Caco-2 (cell line): Measurements from ENCODE around the gene CRNKL1. TPM values are rescaled to one million over a fixed set of nuclear protein-coding genes. Genes with fewer than 3 reads are reported as not detected.

Source experiments
- BruUV-seq: library from RNA; stranded (reverse); fragments of 400-500 nt; replicated peaks from 2 replicates; lab custom pipeline; 2021; lab: Mats Ljungman, UMichigan
- CTCF ChIA-PET: fragments of 300-600 bp; sonication (Branson Sonifier 250); formaldehyde crosslinking; loops from one replicate; lab custom pipeline; 2022; ENCODE audit warnings: antibody characterized with exemption; lab: Charles Lee
- POLR2A ChIA-PET: fragments of 300-600 bp; sonication (Branson Sonifier 250); formaldehyde crosslinking; loops from one replicate; lab custom pipeline; 2022; ENCODE audit warnings: antibody characterized with exemption; lab: Charles Lee
- DNase-seq, 2 experiments: peaks; one replicate each; pipeline versions ENCODE4 v3.0.0 to v3.0.0-alpha.2; 2020 to 2022
- H3K27me3 ChIP-seq: replicated peaks from 2 replicates; pipeline ENCODE4 v1.6.0; 2011; ENCODE audit warnings: low read length; ENCODE audit not compliant: control insufficient read depth, insufficient read depth
- H3K36me3 ChIP-seq: 2 replicates; pipeline ENCODE4 v1.5.1; 2011; ENCODE audit warnings: low read length; ENCODE audit not compliant: control insufficient read depth, insufficient read depth
- H3K4me1 ChIP-seq: fragments of 250-450 bp; sonication (Bioruptor Pico); 2 replicates; pipeline ENCODE4 v1.5.1; 2020; ENCODE audit warnings: mild to moderate bottlenecking
- H3K4me3 ChIP-seq: 2 replicates; pipeline ENCODE4 v1.5.1; 2011; ENCODE audit warnings: low read depth, mild to moderate bottlenecking, control low read depth, low read length
- H3K9me3 ChIP-seq: fragments of 250-450 bp; sonication (Bioruptor Pico); 2 replicates; pipeline ENCODE4 v1.5.1; 2020; ENCODE audit warnings: mild to moderate bottlenecking, moderate library complexity
- H3K27ac Mint-ChIP-seq: one replicate; pipeline ENCODE4 v1.8.0; 2022; ENCODE audit warnings: mixed read lengths; ENCODE audit not compliant: unreplicated experiment
- H3K27me3 Mint-ChIP-seq: one replicate; pipeline ENCODE4 v1.8.0; 2022; ENCODE audit warnings: mixed read lengths; ENCODE audit not compliant: insufficient read depth, unreplicated experiment
- H3K36me3 Mint-ChIP-seq: one replicate; pipeline ENCODE4 v1.8.0; 2022; ENCODE audit warnings: mild to moderate bottlenecking, mixed read lengths; ENCODE audit not compliant: insufficient read depth, unreplicated experiment
- H3K4me1 Mint-ChIP-seq: one replicate; pipeline ENCODE4 v1.8.0; 2022; ENCODE audit warnings: low read depth, mixed read lengths; ENCODE audit not compliant: unreplicated experiment
- H3K4me3 Mint-ChIP-seq: one replicate; pipeline ENCODE4 v1.8.0; 2022; ENCODE audit warnings: mild to moderate bottlenecking, moderate library complexity, mixed read lengths; ENCODE audit not compliant: unreplicated experiment
- H3K9me3 Mint-ChIP-seq: one replicate; pipeline ENCODE4 v1.8.0; 2022; ENCODE audit warnings: mixed read lengths; ENCODE audit not compliant: unreplicated experiment
- intact Hi-C: fragments of 100-400 bp; cut with micrococcal nuclease; formaldehyde crosslinking; loops from one replicate; pipeline ENCODE4 v1.10.0; 2022; ENCODE audit not compliant: unreplicated experiment
- total RNA-seq: library from RNA; stranded (reverse); gene quantifications from 2 replicates; pipeline ENCODE4 v1.2.3, GENCODE V29; 2022
- TF ChIP-seq, protein P1 (sequence below), 2 experiments: fragments of 200-600 bp in 1 of 2; IDR thresholded peaks; 1 replicate in 1 of 2; 2 replicates in 1 of 2; pipeline versions ENCODE4 v1.5.1 to v1.8.0; 2011 to 2022; ENCODE audit warnings: antibody characterized with exemption in 1 of 2, control low read depth in 1 of 2, inconsistent platforms in 1 of 2, low read depth in 1 of 2, low read length in 1 of 2, mild to moderate bottlenecking in 1 of 2, moderate library complexity in 1 of 2; ENCODE audit not compliant: insufficient read depth in 1 of 2, severe bottlenecking in 1 of 2, unreplicated experiment in 1 of 2

Gene CRNKL1
- total RNA-seq, 1 experiment from 2014 or later = 27.0 TPM

DNA sequence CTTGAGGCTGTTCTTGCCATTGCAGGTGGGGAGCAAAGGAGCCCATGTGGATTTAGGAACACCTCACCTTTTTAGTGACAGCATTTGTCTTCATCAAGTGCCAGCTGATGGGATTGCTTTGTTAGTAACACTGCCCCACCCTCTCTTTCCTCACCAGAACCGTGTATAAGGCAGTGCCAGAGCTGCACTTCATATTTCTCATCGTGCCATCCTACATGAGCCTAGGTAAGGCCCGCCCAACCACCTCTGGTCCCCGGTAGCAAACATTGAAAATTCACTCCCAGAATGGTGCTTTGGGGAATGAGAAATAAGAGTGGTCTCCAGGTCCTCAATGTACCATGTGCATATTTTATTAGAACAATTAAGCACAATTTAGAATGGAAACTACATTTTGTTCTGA lies 22.8 kb upstream of the CRNKL1 start:
- no peaks in the 10 kb centered on the region for H3K36me3 Mint-ChIP-seq
- peaks cover 17% of the 10 kb centered on the region for H3K9me3 Mint-ChIP-seq
- CTCF ChIA-PET = no interaction called here
- H3K4me3 Mint-ChIP-seq = no peak overlapping the region
- no peak overlapping the region for H3K4me3 ChIP-seq
- intact Hi-C loops = no loop called here
- peaks cover 27% of the 10 kb centered on the region for H3K4me1 Mint-ChIP-seq
- TF ChIP-seq, protein P1, sequence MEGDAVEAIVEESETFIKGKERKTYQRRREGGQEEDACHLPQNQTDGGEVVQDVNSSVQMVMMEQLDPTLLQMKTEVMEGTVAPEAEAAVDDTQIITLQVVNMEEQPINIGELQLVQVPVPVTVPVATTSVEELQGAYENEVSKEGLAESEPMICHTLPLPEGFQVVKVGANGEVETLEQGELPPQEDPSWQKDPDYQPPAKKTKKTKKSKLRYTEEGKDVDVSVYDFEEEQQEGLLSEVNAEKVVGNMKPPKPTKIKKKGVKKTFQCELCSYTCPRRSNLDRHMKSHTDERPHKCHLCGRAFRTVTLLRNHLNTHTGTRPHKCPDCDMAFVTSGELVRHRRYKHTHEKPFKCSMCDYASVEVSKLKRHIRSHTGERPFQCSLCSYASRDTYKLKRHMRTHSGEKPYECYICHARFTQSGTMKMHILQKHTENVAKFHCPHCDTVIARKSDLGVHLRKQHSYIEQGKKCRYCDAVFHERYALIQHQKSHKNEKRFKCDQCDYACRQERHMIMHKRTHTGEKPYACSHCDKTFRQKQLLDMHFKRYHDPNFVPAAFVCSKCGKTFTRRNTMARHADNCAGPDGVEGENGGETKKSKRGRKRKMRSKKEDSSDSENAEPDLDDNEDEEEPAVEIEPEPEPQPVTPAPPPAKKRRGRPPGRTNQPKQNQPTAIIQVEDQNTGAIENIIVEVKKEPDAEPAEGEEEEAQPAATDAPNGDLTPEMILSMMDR (IDR thresholded peaks at IDR 0.05; ENCODE audit: insufficient read depth in 1 of 2, low read depth in 1 of 2, low read length in 1 of 2, severe bottlenecking in 1 of 2, unreplicated experiment in 1 of 2) = no peak
- no TSS peak for BruUV-seq
- POLR2A ChIA-PET = no interaction called here
- no peaks in the 10 kb centered on the region for H3K27me3 Mint-ChIP-seq
- H3K36me3 ChIP-seq = no peaks in the 10 kb centered on the region
- H3K27ac Mint-ChIP-seq = no peak overlapping the region
- H3K27me3 ChIP-seq = no peaks in the 10 kb centered on the region
- no peak for DNase-seq
- H3K9me3 ChIP-seq = no peaks in the 10 kb centered on the region
- H3K4me1 ChIP-seq = peaks cover 39% of the 10 kb centered on the region

- CTCF ChIA-PET = interaction anchor here (0.6 kb wide), 1 partner anchor 1051 kb away, joined by 5 read pairs; no protein-coding TSS in a partner anchor
- Histone ChIP-seq H3K4me3 (no peak overlapping the region), H3K27me3 (no peaks in the 10 kb centered on the region), H3K36me3 (no peaks in the 10 kb centered on the region), H3K4me1 (peaks cover 39% of the 10 kb centered on the region), H3K9me3 (no peaks in the 10 kb centered on the region)
- Mint-ChIP-seq H3K27ac (no peak overlapping the region), H3K36me3 (no peaks in the 10 kb centered on the region), H3K9me3 (peaks cover 17% of the 10 kb centered on the region), H3K4me1 (peaks cover 22% of the 10 kb centered on the region), H3K4me3 (peak overlapping the region; percentile 58), H3K27me3 (no peaks in the 10 kb centered on the region)
- intact Hi-C loops = no loop called here
- POLR2A ChIA-PET = no interaction called here
- BruUV-seq = no TSS peak
- DNase-seq = no peak
- TF ChIP-seq, protein P1 (IDR thresholded peaks at IDR 0.05; ENCODE audit: insufficient read depth in 1 of 2, low read depth in 1 of 2, low read length in 1 of 2, severe bottlenecking in 1 of 2, unreplicated experiment in 1 of 2) = no peak
Observed at GRCh38 chr20:20073801-20074371, 21.6 kb upstream of the CRNKL1 start.

DNA sequence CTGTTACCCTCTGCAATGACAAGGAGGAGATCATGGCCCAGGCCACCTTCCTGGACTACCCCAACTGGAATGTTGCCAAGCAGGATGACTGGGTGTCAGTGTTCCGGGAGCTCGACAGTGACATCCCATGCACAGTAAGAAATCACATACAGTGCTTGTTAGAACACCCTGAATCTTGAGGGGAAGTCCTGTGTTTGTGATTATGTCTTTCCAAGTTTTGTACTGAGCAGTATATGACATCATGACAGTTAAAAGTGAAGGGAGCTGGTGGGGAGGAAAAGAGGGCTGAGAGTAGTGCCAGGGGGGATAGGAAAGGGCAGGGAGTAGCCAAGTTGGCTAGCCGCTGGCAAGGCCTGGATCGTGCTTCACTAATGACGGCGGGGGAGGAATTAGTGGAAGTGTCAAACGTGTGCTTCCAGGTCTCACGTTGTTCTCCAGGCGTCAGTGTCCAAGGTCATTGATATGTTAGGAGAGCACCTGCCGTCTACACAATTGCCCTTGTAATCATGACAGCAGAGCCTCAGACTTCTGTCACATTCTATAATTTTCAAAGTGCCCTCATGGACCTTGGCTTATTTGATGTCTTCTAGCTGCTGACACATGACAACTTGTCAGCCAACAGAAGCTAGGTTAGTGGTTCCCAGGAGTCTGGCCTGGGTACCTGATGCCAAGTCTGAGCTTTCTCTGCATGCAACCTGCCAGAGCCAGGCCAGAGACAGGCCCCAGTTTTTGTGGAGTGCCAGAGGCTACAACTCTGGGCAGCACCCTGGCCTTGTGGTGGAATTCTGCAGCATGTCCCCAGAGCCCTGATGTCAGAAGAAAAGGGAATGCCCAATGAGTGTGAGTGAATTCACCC lies 18.8 kb upstream of the CRNKL1 start:
- Histone ChIP-seq H3K4me3 (no peak overlapping the region), H3K27me3 (no peaks in the 10 kb centered on the region), H3K36me3 (no peaks in the 10 kb centered on the region), H3K4me1 (peaks cover 35% of the 10 kb centered on the region), H3K9me3 (no peaks in the 10 kb centered on the region)
- no peaks in the 10 kb centered on the region for H3K36me3 Mint-ChIP-seq
- H3K4me3 Mint-ChIP-seq = no peak overlapping the region
- TF ChIP-seq, protein P1 (IDR thresholded peaks at IDR 0.05; ENCODE audit: insufficient read depth in 1 of 2, low read depth in 1 of 2, low read length in 1 of 2, severe bottlenecking in 1 of 2, unreplicated experiment in 1 of 2) = no peak
- ChIA-PET POLR2A (no interaction called here), CTCF (interaction anchor here (1.0 to 1.2 kb wide), 2 partner anchors 13 to 19 kb away, joined by 4 read pairs; partner anchors contain the start of genes CFAP61 and CRNKL1)
- no peaks in the 10 kb centered on the region for H3K9me3 Mint-ChIP-seq
- intact Hi-C loops = no loop called here
- no peaks in the 10 kb centered on the region for H3K27me3 Mint-ChIP-seq
- H3K27ac Mint-ChIP-seq = peak overlapping the region; percentile 7
- peak; percentile 43 to 50 for DNase-seq
- BruUV-seq = no TSS peak
- H3K4me1 Mint-ChIP-seq = peaks cover 14% of the 10 kb centered on the region
